B cell (primary cell): ENCODE measurements around the gene KRT84. TPM values are rescaled to one million over a fixed set of nuclear protein-coding genes. Genes with fewer than 3 reads are reported as not detected.

Source experiments
- ATAC-seq: fragments of 200-7000 bp; cut with Tn5 transposase; one replicate; pipeline ENCODE4 v1.10.0; 2021; ENCODE audit warnings: low read depth, mild to moderate bottlenecking, moderate number of reproducible peaks, moderate library complexity
- CTCF ChIA-PET: fragments of 350-600 bp; sonication (Branson Sonifier 250); formaldehyde crosslinking; loops from one replicate; lab custom pipeline; 2021; ENCODE audit warnings: antibody characterized with exemption, inconsistent platforms; lab: Charles Lee
- POLR2A ChIA-PET: fragments of 350-600 bp; sonication (Branson Sonifier 250); formaldehyde crosslinking; loops from one replicate; lab custom pipeline; 2021; ENCODE audit warnings: antibody characterized with exemption; lab: Charles Lee
- DNase-seq: peaks from one replicate; pipeline ENCODE4 v3.0.0; 2013
- H2AFZ ChIP-seq: 2 replicates; pipeline ENCODE4 v1.6.1; 2012; ENCODE audit warnings: mild to moderate bottlenecking, low read depth, low read length; ENCODE audit not compliant: insufficient read depth, poor library complexity, severe bottlenecking
- H3K27ac ChIP-seq, 2 donors: 1 replicate in 1 of 2; 2 replicates in 1 of 2; pipeline ENCODE4 v1.5.1; 2012 to 2013; ENCODE audit warnings: low read length in 2 of 2, mild to moderate bottlenecking in 2 of 2, moderate library complexity in 1 of 2
- H3K27me3 ChIP-seq, 4 experiments: fragments of 200-600 bp in 1 of 4; sonication (generic) in 1 of 4; replicated peaks in 1 of 4; 1 replicate in 2 of 4; 2 replicates in 2 of 4; pipeline versions ENCODE4 v1.6.1 to v1.7.0; 2013 to 2016; ENCODE audit warnings: low read length in 3 of 4, mild to moderate bottlenecking in 2 of 4, mixed read lengths in 1 of 4, moderate library complexity in 1 of 4; ENCODE audit not compliant: insufficient read depth in 4 of 4, control insufficient read depth in 3 of 4; ENCODE audit errors: control extremely low read depth in 1 of 4
- H3K36me3 ChIP-seq, 2 experiments: replicated peaks in 1 of 2; 1 replicate in 1 of 2; 2 replicates in 1 of 2; pipeline versions ENCODE4 v1.6.1 to v1.7.1; 2013; ENCODE audit warnings: low read length in 1 of 2; ENCODE audit not compliant: insufficient read depth in 2 of 2, control insufficient read depth in 1 of 2; ENCODE audit errors: control extremely low read depth in 1 of 2, extremely low read depth in 1 of 2
- H3K4me1 ChIP-seq, 2 donors: fragments of 200-600 bp in 1 of 2; sonication (generic) in 1 of 2; 1 replicate in 1 of 2; 2 replicates in 1 of 2; pipeline versions ENCODE4 v1.5.1 to v1.6.1; 2013 to 2017; ENCODE audit warnings: low read length in 2 of 2; ENCODE audit not compliant: control insufficient read depth in 2 of 2, insufficient read depth in 2 of 2
- H3K4me2 ChIP-seq: replicated peaks from 2 replicates; pipeline ENCODE3; 2012; ENCODE audit warnings: mild to moderate bottlenecking, low read depth, low read length; ENCODE audit not compliant: poor library complexity, severe bottlenecking
- H3K4me3 ChIP-seq, 5 experiments: fragments of 200-600 bp in 1 of 5; sonication (generic) in 1 of 5; 1 replicate in 3 of 5; 2 replicates in 2 of 5; pipeline versions ENCODE4 v1.5.1 to v1.7.0; 2011 to 2016; ENCODE audit warnings: low read length in 4 of 5, mild to moderate bottlenecking in 4 of 5, low read depth in 2 of 5, control low read depth in 1 of 5, moderate library complexity in 1 of 5; ENCODE audit not compliant: insufficient read depth in 1 of 5; ENCODE audit errors: control extremely low read depth in 1 of 5, extremely low read depth in 1 of 5
- H3K79me2 ChIP-seq: fragments of 200-600 bp; sonication (generic); one replicate; pipeline ENCODE4 v1.6.0; 2016; ENCODE audit warnings: low read length; ENCODE audit not compliant: control insufficient read depth, insufficient read depth
- H3K9ac ChIP-seq: fragments of 200-600 bp; sonication (generic); 2 replicates; pipeline ENCODE4 v1.6.1; 2017; ENCODE audit warnings: mild to moderate bottlenecking, low read length, moderate library complexity
- H3K9me3 ChIP-seq, 3 donors: one replicate each; pipeline versions ENCODE4 v1.6.1 to v1.7.1; 2013; ENCODE audit warnings: low read length in 2 of 3; ENCODE audit not compliant: control insufficient read depth in 2 of 3, insufficient read depth in 1 of 3; ENCODE audit errors: control extremely low read depth in 1 of 3
- H4K20me1 ChIP-seq: 2 replicates; pipeline ENCODE4 v1.6.0; 2012; ENCODE audit warnings: mild to moderate bottlenecking, low read length; ENCODE audit not compliant: insufficient read depth, control insufficient read depth, poor library complexity, severe bottlenecking
- H3K27ac Mint-ChIP-seq: one replicate; pipeline ENCODE4 v1.8.0; 2021; ENCODE audit warnings: mixed read lengths
- H3K27me3 Mint-ChIP-seq: one replicate; pipeline ENCODE4 v1.8.0; 2021; ENCODE audit warnings: mixed read lengths
- H3K4me1 Mint-ChIP-seq: one replicate; pipeline ENCODE4 v1.8.0; 2021; ENCODE audit warnings: mixed read lengths
- H3K4me3 Mint-ChIP-seq: one replicate; pipeline ENCODE4 v1.8.0; 2021; ENCODE audit warnings: mixed read lengths
- H3K9me3 Mint-ChIP-seq: one replicate; pipeline ENCODE4 v1.8.0; 2022; ENCODE audit warnings: mixed read lengths; ENCODE audit not compliant: insufficient read depth
- EZH2 ChIP-seq: IDR thresholded peaks from 2 replicates; pipeline ENCODE4 v1.6.1; 2012; ENCODE audit warnings: borderline replicate concordance, low read depth, mild to moderate bottlenecking, moderate library complexity, low read length; ENCODE audit not compliant: insufficient read depth, poor library complexity, severe bottlenecking
- WGBS: methylation state at CpG from one replicate; pipeline ENCODE4 v1.1.5; 2013; ENCODE audit warnings: missing lambda C conversion rate; ENCODE audit not compliant: insufficient coverage; 5-methylcytosine and 5-hydroxymethylcytosine counted together
- intact Hi-C: fragments of 100-400 bp; cut with micrococcal nuclease; formaldehyde crosslinking; loops from one replicate; pipeline ENCODE4 v1.10.0; 2022
- polyA plus RNA-seq: library from polyadenylated mRNA; depleted of rRNA; stranded (reverse); fragments of >200 nt; gene quantifications from 2 replicates; pipeline ENCODE4 v1.2.3, GENCODE V29; 2012
- total RNA-seq, 2 donors: library from RNA; stranded (reverse); fragments of 120-200 nt in 1 of 2; gene quantifications; 1 replicate in 1 of 2; 2 replicates in 1 of 2; pipeline versions ENCODE4 v1.2.3 to v1.2.4, GENCODE V29; 2013 to 2022
- TF ChIP-seq, protein P1 (sequence below): fragments of 200-600 bp; IDR thresholded peaks from one replicate; pipeline ENCODE4 v1.8.0; 2022; ENCODE audit warnings: antibody characterized with exemption, mild to moderate bottlenecking

The KRT84 gene
- total and polyA plus RNA-seq, 2 donors (not counting 1 experiment from before 2014, with no cell fraction given): not detected

DNA sequence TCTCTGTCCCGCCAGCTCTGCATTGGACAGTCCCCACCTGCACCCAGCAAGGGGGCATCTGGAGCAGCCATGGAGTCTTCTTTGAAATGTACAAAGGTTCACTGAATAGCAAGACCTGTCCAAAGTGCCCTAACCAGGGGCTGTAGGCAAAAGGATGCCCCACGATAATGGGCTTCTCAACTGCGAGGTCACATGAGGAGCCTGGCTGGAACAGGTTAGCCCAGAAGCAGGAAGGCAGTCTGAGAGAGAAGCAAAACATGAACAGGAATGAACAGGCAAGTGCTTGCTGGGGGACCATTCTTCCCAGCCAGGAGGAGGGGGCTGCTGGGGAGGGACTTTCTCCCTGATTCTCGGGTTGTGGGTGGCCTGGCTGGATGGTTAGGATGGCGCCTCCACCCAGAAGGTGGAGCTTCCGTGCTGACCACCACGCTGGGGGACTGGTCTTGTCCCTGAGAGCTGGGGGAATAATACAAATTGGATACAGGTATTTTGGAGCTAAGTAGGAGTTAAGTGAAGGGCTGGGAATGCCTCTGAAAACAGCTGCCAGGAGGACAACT, 25.3 kb downstream of the KRT84 start:
- intact Hi-C loops: no loop called here
- Histone ChIP-seq H4K20me1 (no peaks in the 10 kb centered on the region), H3K4me3 (no peak overlapping the region), H3K79me2 (no peaks in the 10 kb centered on the region), H3K36me3 (no peaks in the 10 kb centered on the region), H3K27ac (no peak overlapping the region), H3K9me3 (no peaks in the 10 kb centered on the region), H2AFZ (no peak overlapping the region), H3K9ac (no peak overlapping the region), H3K4me2 (no peak overlapping the region), H3K4me1 (peaks cover 20 to 21% of the 10 kb centered on the region in 2 donors), H3K27me3 (peaks cover 0 to 5% (median 0%) of the 10 kb centered on the region in 4 experiments)
- ATAC-seq: no peak
- H3K4me3 Mint-ChIP-seq: no peak overlapping the region
- ChIA-PET POLR2A (no interaction called here), CTCF (no interaction called here)
- no peak for TF ChIP-seq EZH2
- TF ChIP-seq, protein P1, sequence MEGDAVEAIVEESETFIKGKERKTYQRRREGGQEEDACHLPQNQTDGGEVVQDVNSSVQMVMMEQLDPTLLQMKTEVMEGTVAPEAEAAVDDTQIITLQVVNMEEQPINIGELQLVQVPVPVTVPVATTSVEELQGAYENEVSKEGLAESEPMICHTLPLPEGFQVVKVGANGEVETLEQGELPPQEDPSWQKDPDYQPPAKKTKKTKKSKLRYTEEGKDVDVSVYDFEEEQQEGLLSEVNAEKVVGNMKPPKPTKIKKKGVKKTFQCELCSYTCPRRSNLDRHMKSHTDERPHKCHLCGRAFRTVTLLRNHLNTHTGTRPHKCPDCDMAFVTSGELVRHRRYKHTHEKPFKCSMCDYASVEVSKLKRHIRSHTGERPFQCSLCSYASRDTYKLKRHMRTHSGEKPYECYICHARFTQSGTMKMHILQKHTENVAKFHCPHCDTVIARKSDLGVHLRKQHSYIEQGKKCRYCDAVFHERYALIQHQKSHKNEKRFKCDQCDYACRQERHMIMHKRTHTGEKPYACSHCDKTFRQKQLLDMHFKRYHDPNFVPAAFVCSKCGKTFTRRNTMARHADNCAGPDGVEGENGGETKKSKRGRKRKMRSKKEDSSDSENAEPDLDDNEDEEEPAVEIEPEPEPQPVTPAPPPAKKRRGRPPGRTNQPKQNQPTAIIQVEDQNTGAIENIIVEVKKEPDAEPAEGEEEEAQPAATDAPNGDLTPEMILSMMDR: no peak
- H3K4me1 Mint-ChIP-seq: peaks cover 28% of the 10 kb centered on the region
- no peak for DNase-seq
- 97% methylated on average over 6 of the region's 7 CpGs for WGBS
- H3K9me3 Mint-ChIP-seq: no peaks in the 10 kb centered on the region
- peaks cover 8% of the 10 kb centered on the region for H3K27me3 Mint-ChIP-seq
- H3K27ac Mint-ChIP-seq: no peak overlapping the region

DNA sequence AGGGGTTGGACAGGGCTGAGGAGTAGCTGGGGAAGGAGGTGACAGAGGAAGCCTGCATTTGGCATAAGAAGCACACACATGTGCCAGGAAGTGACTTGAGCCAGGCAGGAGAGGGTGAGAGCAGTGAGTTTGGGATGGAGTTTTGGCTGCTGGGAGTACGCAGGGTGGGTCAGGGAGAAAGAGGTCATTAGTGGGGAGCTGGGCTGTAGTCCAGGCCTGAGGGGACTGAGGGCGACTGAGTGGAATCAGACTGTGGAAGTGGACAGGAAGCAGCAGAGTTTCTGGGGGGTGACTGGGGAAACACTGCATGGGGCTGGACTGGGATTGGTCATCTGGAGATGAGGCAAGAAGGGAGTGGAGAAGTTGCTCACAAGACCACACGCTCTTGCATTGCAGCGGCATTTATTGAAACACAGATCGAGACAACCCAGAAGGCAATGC, 25.8 kb downstream of the KRT84 start:
- no peak overlapping the region for H3K4me3 Mint-ChIP-seq
- H3K27me3 Mint-ChIP-seq: peaks cover 12% of the 10 kb centered on the region
- ChIA-PET CTCF (no interaction called here), POLR2A (no interaction called here)
- DNase-seq (no peak), ATAC-seq (no peak)
- H3K27ac Mint-ChIP-seq: peak overlapping the region; percentile 5
- H3K36me3 ChIP-seq: no peaks in the 10 kb centered on the region
- no peaks in the 10 kb centered on the region for H3K9me3 Mint-ChIP-seq
- no peak overlapping the region for H3K4me3 ChIP-seq
- H2AFZ ChIP-seq: no peak overlapping the region
- TF ChIP-seq, protein P1: no peak
- TF ChIP-seq EZH2: no peak
- no peak overlapping the region for H3K4me2 ChIP-seq
- H3K4me1 ChIP-seq: peaks cover 20 to 21% of the 10 kb centered on the region in 2 donors
- peaks cover 0 to 3% (median 0%) of the 10 kb centered on the region in 4 experiments for H3K27me3 ChIP-seq
- peaks cover 27% of the 10 kb centered on the region for H3K4me1 Mint-ChIP-seq
- H3K9ac ChIP-seq: no peak overlapping the region
- H3K9me3 ChIP-seq: no peaks in the 10 kb centered on the region
- no peaks in the 10 kb centered on the region for H4K20me1 ChIP-seq
- intact Hi-C loops: no loop called here
- H3K27ac ChIP-seq: no peak overlapping the region
- 97% methylated on average over 5 of the region's 5 CpGs for WGBS
- H3K79me2 ChIP-seq: no peaks in the 10 kb centered on the region
